Pancreas (tissue), 10 donors: ENCODE data around the gene DUSP9. TPM values are rescaled to one million over a fixed set of nuclear protein-coding genes. Genes with fewer than 3 reads are reported as not detected.
"Not testable (repeated sequence)": the region's sequence is repeated elsewhere in the genome, so short reads cannot be mapped to it uniquely, and the experiment has no call there.

ENCODE experiments used
- ATAC-seq, 4 donors: fragments of 200-7000 bp; cut with Tn5 transposase; one replicate each; pipeline versions ENCODE4 v1.8.0 to v1.9.1; 2020; ENCODE audit warnings: mild to moderate bottlenecking in 4 of 4, moderate library complexity in 4 of 4
- DNase-seq, 6 donors: peaks; one replicate each; pipeline ENCODE4 v3.0.0-alpha.2; 2020
- FAIRE-seq: peaks from 2 replicates; lab custom pipeline; 2012; peaks lifted over from hg19 to GRCh38; lab: Jason Lieb, UNC
- H3K27ac ChIP-seq, 4 donors: fragments of 200-600 bp; sonication (generic); 1 replicate in 3 of 4; 2 replicates in 1 of 4; pipeline versions ENCODE4 v1.5.0 to v1.8.0; 2020
- H3K27me3 ChIP-seq, 4 donors: fragments of 200-600 bp; one replicate each; pipeline ENCODE4 v1.8.0; 2021
- H3K36me3 ChIP-seq, 3 donors: fragments of 200-600 bp; sonication (generic) in 1 of 3; one replicate each; pipeline versions ENCODE4 v1.5.0 to v1.8.0; 2020 to 2021
- H3K4me1 ChIP-seq, 3 donors: fragments of 200-600 bp; one replicate each; pipeline ENCODE4 v1.8.0; 2021
- H3K4me3 ChIP-seq, 4 donors: fragments of 200-600 bp; sonication (generic) in 2 of 4; one replicate each; pipeline versions ENCODE4 v1.5.0 to v1.8.0; 2020 to 2021
- H3K9me3 ChIP-seq, 4 donors: fragments of 200-600 bp; one replicate each; pipeline ENCODE4 v1.8.0; 2021
- whole genome bisulfite sequencing, 2 donors: extraction: QIAGEN DNeasy Blood & Tissue Kit; methylation state at CpG; one replicate each; pipeline ENCODE4 v1.1.7; 2013; 5-methylcytosine and 5-hydroxymethylcytosine counted together
- intact Hi-C, 3 donors: fragments of 100-400 bp; cut with DNase I; formaldehyde crosslinking; loops; one replicate each; pipeline versions ENCODE4 v1.11.1 to v1.14.2; 2022
- polyA plus RNA-seq, 2 donors: library from polyadenylated mRNA; stranded (reverse); fragments of 200-250 nt; gene quantifications; one replicate each; pipeline ENCODE4 v1.2.3, GENCODE V29; 2013
- total RNA-seq, 6 donors: library from RNA; stranded (reverse); fragmentation: NEBNext Ultra II Directional in 4 of 6; extraction: Animal tissue kit (Norgen Biotek cat#: 25700) in 4 of 6; gene quantifications; one replicate each; pipeline versions ENCODE4 v1.2.1 to v1.2.4, GENCODE V29; 2021 to 2023
- TF ChIP-seq, protein P1 (sequence below), 4 donors: fragments of 200-600 bp; sonication (generic) in 3 of 4; IDR thresholded peaks; one replicate each; pipeline versions ENCODE4 v1.5.0 to v1.8.0; 2021; ENCODE audit warnings: antibody characterized with exemption in 4 of 4
- donor health status: healthy with polysubstance abuse.
- donor health status: DM: no; HTN: no; CAD: no; lungs with moderate emphysema.
- donor health status: DM: no; HTN: no; CAD: no.
- donor health status: control.
- donor health status: control.
- donor health status: Bipolar disorder and iron deficiency.
- donor health status: DM: yes; HTN: yes; CAD: no.
- donor health status: DM: no; HTN: no; CAD: no.
- donor health status: DM: no; HTN: no; CAD: no.
- donor health status: DM: yes; HTN: yes; CAD: no.

Gene DUSP9
- total and polyA plus RNA-seq, 8 donors = 0.07 to 0.28 (median 0.12) TPM; not detected in 4

GRCh38 chrX:153672531-153673427 lies 25.8 kb downstream of the DUSP9 start:
- no peak for FAIRE-seq
- Histone ChIP-seq H3K36me3 (no peaks in the 10 kb centered on the region), H3K4me3 (no peak overlapping the region), H3K4me1 (no peaks in the 10 kb centered on the region), H3K9me3 (no peaks in the 10 kb centered on the region), H3K27ac (no peak overlapping the region), H3K27me3 (no peaks in the 10 kb centered on the region)
- TF ChIP-seq, protein P1, sequence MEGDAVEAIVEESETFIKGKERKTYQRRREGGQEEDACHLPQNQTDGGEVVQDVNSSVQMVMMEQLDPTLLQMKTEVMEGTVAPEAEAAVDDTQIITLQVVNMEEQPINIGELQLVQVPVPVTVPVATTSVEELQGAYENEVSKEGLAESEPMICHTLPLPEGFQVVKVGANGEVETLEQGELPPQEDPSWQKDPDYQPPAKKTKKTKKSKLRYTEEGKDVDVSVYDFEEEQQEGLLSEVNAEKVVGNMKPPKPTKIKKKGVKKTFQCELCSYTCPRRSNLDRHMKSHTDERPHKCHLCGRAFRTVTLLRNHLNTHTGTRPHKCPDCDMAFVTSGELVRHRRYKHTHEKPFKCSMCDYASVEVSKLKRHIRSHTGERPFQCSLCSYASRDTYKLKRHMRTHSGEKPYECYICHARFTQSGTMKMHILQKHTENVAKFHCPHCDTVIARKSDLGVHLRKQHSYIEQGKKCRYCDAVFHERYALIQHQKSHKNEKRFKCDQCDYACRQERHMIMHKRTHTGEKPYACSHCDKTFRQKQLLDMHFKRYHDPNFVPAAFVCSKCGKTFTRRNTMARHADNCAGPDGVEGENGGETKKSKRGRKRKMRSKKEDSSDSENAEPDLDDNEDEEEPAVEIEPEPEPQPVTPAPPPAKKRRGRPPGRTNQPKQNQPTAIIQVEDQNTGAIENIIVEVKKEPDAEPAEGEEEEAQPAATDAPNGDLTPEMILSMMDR (IDR thresholded peaks at IDR 0.05) = no peak
- DNase-seq = peak in 2 of 6 donors; percentile 52 to 74
- ATAC-seq = no peak
- intact Hi-C loops = no loop called here
- 50 to 67% methylated on average over 49 of the region's 53 CpGs for WGBS, 2 donors

DNA sequence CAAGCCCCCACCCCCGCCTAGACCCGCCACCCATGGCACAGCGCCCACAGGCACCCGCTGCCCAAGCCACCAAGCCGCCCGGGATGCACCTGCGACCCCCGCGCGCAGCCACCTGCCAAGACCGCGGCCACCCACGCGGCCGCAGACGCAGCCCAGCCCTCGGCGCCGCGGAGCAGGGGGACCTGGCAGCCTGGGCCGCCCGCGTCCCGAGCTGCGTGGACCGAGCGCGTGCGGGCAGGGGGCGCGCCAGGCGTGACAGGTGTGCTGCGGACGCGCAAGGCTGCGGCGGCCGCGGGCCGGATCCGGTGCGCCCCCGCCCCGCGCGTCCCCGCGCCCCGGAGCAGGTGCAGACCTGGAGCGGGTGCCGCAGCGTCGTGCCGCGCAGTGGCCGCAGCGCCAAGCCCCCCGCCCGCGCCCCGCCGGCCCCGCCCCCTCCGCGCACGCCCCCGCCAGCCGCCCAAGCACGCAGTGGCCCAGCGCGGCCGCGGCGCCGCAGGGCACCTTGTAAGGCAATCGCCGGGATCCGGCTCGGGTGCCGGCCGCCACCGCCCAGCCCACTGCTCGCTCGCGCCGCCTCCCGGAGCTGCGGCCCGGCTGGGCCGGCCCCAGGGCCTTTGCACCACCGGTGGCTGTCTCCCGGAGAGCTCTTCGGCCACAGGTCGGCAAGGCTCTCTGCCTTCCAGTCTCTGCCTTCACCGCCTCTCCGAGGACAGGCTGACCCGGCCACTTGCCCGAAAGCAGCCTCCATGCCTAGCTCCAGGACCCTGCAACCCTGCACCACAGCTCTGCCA lies 26.6 kb downstream of the DUSP9 start, which contains the start of gene PNCK:
PNCK (minus strand) TSS at position 386 of the 791 bp plus-strand sequence. CDS start 737 bp downstream, outside the sequence.
- FAIRE-seq (no peak), DNase-seq (peak in 2 of 6 donors; percentile 53 to 54)
- H3K27me3 ChIP-seq = no peaks in the 10 kb centered on the region

DNA sequence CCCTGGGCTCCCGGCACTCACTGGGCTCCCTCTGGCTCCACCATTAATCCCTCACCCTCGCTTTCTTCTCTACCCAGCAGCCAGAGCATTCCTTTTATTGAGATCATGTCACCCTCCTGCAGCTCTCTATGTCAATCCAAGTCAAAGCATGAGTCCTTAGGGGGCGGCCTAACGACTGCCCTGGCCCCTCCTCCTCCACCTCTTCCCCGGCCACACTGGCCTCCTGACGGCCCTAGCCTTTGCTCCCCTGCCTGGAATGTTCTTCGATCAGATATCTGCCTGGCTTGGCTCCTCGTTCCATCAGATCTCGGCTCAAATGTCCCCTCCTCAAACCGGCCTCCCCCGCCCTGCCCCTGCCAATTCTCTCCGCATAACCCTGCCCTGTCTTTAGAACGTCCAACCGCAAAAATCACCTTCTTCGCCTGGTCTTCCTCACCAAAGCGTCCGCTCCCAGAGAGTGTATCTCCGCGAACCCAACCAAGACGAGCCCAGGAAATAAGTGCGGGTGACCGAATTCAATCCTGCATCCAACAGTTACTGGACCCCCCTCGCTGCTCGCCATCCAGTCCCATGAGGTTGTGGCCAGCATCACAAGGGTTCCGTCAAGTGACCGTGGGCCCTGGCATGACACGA lies 27.3 kb downstream of the DUSP9 start:
- WGBS, 2 donors = 78 to 79% methylated on average over 27 of the region's 27 CpGs
- DNase-seq (peak in 2 of 6 donors; percentile 30 to 35), FAIRE-seq (no peak), ATAC-seq (no peak)
- intact Hi-C loops = no loop called here
- TF ChIP-seq, protein P1 (IDR thresholded peaks at IDR 0.05) = no peak
- H3K36me3 ChIP-seq = no peaks in the 10 kb centered on the region
- no peak overlapping the region for H3K27ac ChIP-seq
- H3K9me3 ChIP-seq = no peaks in the 10 kb centered on the region
- H3K27me3 ChIP-seq = no peaks in the 10 kb centered on the region
- H3K4me3 ChIP-seq = no peak overlapping the region
- H3K4me1 ChIP-seq = no peaks in the 10 kb centered on the region

More for the DNA sequence above, 26.6 kb downstream of the DUSP9 start, which contains the start of gene PNCK:
- Histone ChIP-seq H3K9me3 (no peaks in the 10 kb centered on the region), H3K4me3 (no peak within 1 kb of the TSS), H3K4me1 (no peaks in the 10 kb centered on the region), H3K36me3 (no peaks in the 10 kb centered on the region), H3K27ac (no peak within 1 kb of the TSS)
- ATAC-seq = no peak
- 7 to 53% methylated on average over 30 to 98 of the region's 98 CpGs for WGBS, 2 donors
- TF ChIP-seq, protein P1 (IDR thresholded peaks at IDR 0.05) = no peak
- intact Hi-C loops = no loop called here

GRCh38 chrX:153681175-153681574 lies 34.2 kb downstream of the DUSP9 start:
- H3K27ac ChIP-seq = no peak overlapping the region
- 63 to 66% methylated on average over 12 of the region's 12 CpGs for WGBS, 2 donors
- H3K4me1 ChIP-seq = no peaks in the 10 kb centered on the region
- intact Hi-C loops = no loop called here
- FAIRE-seq = no peak
- peak in 2 of 6 donors; percentile 35 to 43 for DNase-seq
- no peak for ATAC-seq
- TF ChIP-seq, protein P1 (IDR thresholded peaks at IDR 0.05) = no peak
- H3K9me3 ChIP-seq = no peaks in the 10 kb centered on the region
- no peaks in the 10 kb centered on the region for H3K27me3 ChIP-seq
- no peaks in the 10 kb centered on the region for H3K36me3 ChIP-seq
- H3K4me3 ChIP-seq = no peak overlapping the region

- DNase-seq, FAIRE-seq, H3K4me3 ChIP-seq, intact Hi-C loops, ATAC-seq, H3K9me3 ChIP-seq, H3K27me3 ChIP-seq, H3K4me1 ChIP-seq, H3K36me3 ChIP-seq, H3K27ac ChIP-seq: not testable (repeated sequence)
- WGBS, 2 donors = 95% methylated on average over 8 of the region's 8 CpGs
These were observed 36.5 kb downstream of the DUSP9 start for GRCh38 chrX:153683486-153683885.
